Measurements from ENCODE around the gene SEC16A. TPM values are rescaled to one million over a fixed set of nuclear protein-coding genes. Genes with fewer than 3 reads are reported as not detected.

Gene SEC16A
- total and polyA plus RNA-seq, 2 donors (not counting 3 experiments of a cell fraction or from before 2014, with no cell fraction given) = 34.5 to 80.6 TPM

DNA sequence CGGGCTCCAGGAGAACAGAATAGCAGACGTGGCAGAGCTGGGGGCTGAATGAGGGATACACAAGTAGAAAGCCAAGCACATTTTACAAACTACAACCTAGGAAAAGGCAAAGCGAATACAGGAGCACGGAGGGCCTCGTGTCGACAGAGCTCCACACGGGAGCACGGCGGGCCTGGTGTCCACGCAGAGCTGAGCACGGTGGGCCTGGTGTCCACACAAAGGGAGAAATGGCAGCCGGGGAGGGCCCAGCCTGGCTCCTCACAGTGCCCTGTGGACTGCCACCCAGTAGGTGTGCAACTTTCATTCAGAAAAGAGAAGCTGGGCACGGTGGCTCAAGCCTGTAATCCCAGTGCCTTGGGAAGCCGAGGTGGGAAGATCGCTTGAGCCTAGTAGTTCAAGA lies 39.8 kb downstream of the SEC16A start:
- no TSS peak for BruUV-seq (replicated peaks)
- dilution Hi-C loops (cut with MboI; ENCODE audit: extremely low pct_ligation_motif_present, low sequenced_read_pairs) = no loop called here
- peaks cover 15 to 53% of the 10 kb centered on the region in 2 experiments for H3K36me3 ChIP-seq (ENCODE audit: control insufficient read depth in 2 of 2, extremely low read depth in 1 of 2, insufficient read depth in 2 of 2, low read length in 2 of 2)

More for the DNA sequence above, 39.8 kb downstream of the SEC16A start:
- TF ChIP-seq, protein P1, sequence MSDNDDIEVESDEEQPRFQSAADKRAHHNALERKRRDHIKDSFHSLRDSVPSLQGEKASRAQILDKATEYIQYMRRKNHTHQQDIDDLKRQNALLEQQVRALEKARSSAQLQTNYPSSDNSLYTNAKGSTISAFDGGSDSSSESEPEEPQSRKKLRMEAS (IDR thresholded peaks at IDR 0.05; ENCODE audit: insufficient read depth, insufficient read length) = no peak
- TF ChIP-seq MYC (IDR thresholded peaks at IDR 0.05; ENCODE audit: low read depth, low read length) (no peak), JUN (IDR thresholded peaks at IDR 0.05; ENCODE audit: borderline replicate concordance, insufficient read depth, insufficient read length, low read depth) (no peak), EZH2 (IDR thresholded peaks at IDR 0.05; ENCODE audit: borderline replicate concordance, low read depth, low read length, severe bottlenecking) (no peak), FOS (IDR thresholded peaks at IDR 0.05; ENCODE audit: borderline replicate concordance, insufficient read depth, low read length) (no peak), POLR2AphosphoS5 (IDR thresholded peaks at IDR 0.05; ENCODE audit: insufficient read depth, low read depth, low read length) (no peak), POLR2A (IDR thresholded peaks at IDR 0.05; ENCODE audit: low read depth, low read length) (no peak), GATA2 (IDR thresholded peaks at IDR 0.05; ENCODE audit: insufficient read depth, insufficient read length, low read depth, low read length) (no peak)
- TF ChIP-seq, protein P2, sequence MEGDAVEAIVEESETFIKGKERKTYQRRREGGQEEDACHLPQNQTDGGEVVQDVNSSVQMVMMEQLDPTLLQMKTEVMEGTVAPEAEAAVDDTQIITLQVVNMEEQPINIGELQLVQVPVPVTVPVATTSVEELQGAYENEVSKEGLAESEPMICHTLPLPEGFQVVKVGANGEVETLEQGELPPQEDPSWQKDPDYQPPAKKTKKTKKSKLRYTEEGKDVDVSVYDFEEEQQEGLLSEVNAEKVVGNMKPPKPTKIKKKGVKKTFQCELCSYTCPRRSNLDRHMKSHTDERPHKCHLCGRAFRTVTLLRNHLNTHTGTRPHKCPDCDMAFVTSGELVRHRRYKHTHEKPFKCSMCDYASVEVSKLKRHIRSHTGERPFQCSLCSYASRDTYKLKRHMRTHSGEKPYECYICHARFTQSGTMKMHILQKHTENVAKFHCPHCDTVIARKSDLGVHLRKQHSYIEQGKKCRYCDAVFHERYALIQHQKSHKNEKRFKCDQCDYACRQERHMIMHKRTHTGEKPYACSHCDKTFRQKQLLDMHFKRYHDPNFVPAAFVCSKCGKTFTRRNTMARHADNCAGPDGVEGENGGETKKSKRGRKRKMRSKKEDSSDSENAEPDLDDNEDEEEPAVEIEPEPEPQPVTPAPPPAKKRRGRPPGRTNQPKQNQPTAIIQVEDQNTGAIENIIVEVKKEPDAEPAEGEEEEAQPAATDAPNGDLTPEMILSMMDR (IDR thresholded peaks at IDR 0.05; ENCODE audit: extremely low read depth in 1 of 2, insufficient read depth in 1 of 2, low read depth in 1 of 2, low read length in 2 of 2) = no peak
- H2AFZ ChIP-seq (ENCODE audit: low read depth, low read length) = no peak overlapping the region
- H3K4me3 ChIP-seq (replicated peaks in 1 of 3; ENCODE audit: insufficient read depth in 1 of 3, low read depth in 1 of 3, low read length in 3 of 3) = no peak overlapping the region
- H3K27me3 ChIP-seq (ENCODE audit: control insufficient read depth in 2 of 2, insufficient read depth in 2 of 2, low read length in 2 of 2) = no peaks in the 10 kb centered on the region
- H3K9me3 ChIP-seq (replicated peaks; ENCODE audit: control insufficient read depth, insufficient read depth, low read length) = no peaks in the 10 kb centered on the region
- ChIA-PET POLR2A (no interaction called here), CTCF (no interaction called here)
- H3K9ac ChIP-seq (replicated peaks; ENCODE audit: extremely low read depth, insufficient read depth, low read length) = no peak overlapping the region
- H3K4me2 ChIP-seq (ENCODE audit: insufficient read depth, low read length) = no peak overlapping the region
- H3K79me2 ChIP-seq (ENCODE audit: control insufficient read depth, insufficient read depth, low read length) = peaks cover 14% of the 10 kb centered on the region
- peaks cover 2% of the 10 kb centered on the region for H3K4me1 ChIP-seq (ENCODE audit: control insufficient read depth, extremely low read depth, insufficient read depth, low read length)
- no peak overlapping the region for H3K27ac ChIP-seq (ENCODE audit: insufficient read depth, low read depth, low read length)
- no peaks in the 10 kb centered on the region for H3K9me1 ChIP-seq (replicated peaks; ENCODE audit: control insufficient read depth, extremely low read depth, insufficient read depth, low read length)
- intact Hi-C loops (cut with micrococcal nuclease) = no loop called here
- H4K20me1 ChIP-seq (replicated peaks; ENCODE audit: control insufficient read depth, extremely low read depth, insufficient read depth, low read length) = no peaks in the 10 kb centered on the region
- no peak for FAIRE-seq
- no peak for DNase-seq (ENCODE audit: low read depth, low spot score)

All from endothelial cell of umbilical vein (primary cell).